Loucy (cell line): Measurements from ENCODE around the gene ATG10.

ENCODE experiments used
- EZH2phosphoT487 ChIP-seq: fragments of 200-600 bp; IDR thresholded peaks from 2 replicates; pipeline ENCODE4 v1.6.1; 2018; ENCODE audit warnings: antibody characterized with exemption, mild to moderate bottlenecking, moderate library complexity, borderline replicate concordance
- TF ChIP-seq, protein P1 (sequence below): fragments of 200-600 bp; sonication (generic); conservative IDR thresholded peaks from 2 replicates; pipeline ENCODE4 v1.5.1; 2014; ENCODE audit warnings: mild to moderate bottlenecking, antibody characterized with exemption, low read length

DNA sequence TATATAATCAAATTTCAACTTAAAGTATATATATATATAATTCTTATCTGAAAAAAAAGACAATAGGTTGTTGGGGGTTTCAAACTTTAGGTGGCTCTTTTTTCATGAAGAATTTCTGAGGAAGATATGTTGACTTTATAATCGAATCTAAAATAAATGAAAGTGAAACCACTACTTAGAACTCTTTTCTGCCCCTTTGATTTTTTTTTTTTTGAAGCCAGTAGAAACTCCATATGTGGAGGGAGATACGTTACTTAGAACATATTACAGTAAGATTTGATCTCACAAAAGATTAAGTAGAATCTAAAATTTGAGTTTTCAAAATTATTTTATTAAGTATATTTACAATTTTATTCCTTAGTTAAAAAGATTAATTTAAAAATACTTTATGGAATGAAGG, 96.9 kb downstream of the ATG10 start:
- TF ChIP-seq, protein P1, sequence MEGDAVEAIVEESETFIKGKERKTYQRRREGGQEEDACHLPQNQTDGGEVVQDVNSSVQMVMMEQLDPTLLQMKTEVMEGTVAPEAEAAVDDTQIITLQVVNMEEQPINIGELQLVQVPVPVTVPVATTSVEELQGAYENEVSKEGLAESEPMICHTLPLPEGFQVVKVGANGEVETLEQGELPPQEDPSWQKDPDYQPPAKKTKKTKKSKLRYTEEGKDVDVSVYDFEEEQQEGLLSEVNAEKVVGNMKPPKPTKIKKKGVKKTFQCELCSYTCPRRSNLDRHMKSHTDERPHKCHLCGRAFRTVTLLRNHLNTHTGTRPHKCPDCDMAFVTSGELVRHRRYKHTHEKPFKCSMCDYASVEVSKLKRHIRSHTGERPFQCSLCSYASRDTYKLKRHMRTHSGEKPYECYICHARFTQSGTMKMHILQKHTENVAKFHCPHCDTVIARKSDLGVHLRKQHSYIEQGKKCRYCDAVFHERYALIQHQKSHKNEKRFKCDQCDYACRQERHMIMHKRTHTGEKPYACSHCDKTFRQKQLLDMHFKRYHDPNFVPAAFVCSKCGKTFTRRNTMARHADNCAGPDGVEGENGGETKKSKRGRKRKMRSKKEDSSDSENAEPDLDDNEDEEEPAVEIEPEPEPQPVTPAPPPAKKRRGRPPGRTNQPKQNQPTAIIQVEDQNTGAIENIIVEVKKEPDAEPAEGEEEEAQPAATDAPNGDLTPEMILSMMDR: no peak
- no peak for TF ChIP-seq EZH2phosphoT487
